B cell (primary cell): ENCODE results near the gene GPR61.

ENCODE experiments used
- EZH2 ChIP-seq: IDR thresholded peaks from 2 replicates; pipeline ENCODE4 v1.6.1; 2012; ENCODE audit warnings: borderline replicate concordance, low read depth, mild to moderate bottlenecking, moderate library complexity, low read length; ENCODE audit not compliant: insufficient read depth, poor library complexity, severe bottlenecking
- TF ChIP-seq, protein P1 (sequence below): fragments of 200-600 bp; IDR thresholded peaks from one replicate; pipeline ENCODE4 v1.8.0; 2022; ENCODE audit warnings: antibody characterized with exemption, mild to moderate bottlenecking

DNA sequence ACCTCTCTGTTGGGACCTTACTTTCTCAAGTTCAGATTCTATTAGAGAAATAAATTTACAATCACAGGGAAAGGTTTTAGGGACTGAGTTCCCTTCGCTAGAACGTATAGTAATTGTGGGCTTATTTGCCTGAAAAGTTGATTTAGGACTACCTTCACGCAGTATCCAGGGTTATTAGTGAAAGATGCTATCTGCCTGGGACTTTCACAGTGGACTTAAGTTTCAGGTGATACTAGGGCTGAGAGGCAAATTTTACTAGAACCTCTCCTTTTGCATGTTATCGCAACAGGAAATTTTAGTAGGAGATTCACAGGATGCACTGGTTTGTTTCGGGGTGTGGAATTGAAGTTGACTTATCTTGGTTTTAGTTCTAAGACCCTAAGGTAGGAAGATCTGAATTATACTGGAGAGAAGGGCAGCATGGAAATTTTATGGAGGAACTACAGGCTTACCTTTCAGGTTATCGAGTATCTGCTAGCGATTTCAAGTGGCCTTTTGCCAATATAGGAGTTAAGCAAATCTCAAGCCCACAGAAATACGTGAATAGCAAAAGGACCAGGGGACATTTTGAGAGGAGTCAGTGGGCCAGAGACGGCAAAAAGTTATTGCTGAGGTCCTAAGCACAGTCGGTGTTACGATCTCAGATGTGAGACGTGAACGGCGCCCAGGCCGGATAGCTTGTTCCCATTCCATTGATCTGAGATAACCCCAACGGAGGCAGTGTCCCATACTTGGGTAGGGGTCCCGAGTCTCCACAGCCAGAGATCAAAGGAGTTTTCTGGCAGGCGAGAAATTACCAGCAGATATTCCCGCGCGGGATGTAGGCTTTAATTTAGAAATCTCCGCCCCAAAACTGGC is 8.0 kb downstream of the GPR61 start:
- TF ChIP-seq, protein P1, sequence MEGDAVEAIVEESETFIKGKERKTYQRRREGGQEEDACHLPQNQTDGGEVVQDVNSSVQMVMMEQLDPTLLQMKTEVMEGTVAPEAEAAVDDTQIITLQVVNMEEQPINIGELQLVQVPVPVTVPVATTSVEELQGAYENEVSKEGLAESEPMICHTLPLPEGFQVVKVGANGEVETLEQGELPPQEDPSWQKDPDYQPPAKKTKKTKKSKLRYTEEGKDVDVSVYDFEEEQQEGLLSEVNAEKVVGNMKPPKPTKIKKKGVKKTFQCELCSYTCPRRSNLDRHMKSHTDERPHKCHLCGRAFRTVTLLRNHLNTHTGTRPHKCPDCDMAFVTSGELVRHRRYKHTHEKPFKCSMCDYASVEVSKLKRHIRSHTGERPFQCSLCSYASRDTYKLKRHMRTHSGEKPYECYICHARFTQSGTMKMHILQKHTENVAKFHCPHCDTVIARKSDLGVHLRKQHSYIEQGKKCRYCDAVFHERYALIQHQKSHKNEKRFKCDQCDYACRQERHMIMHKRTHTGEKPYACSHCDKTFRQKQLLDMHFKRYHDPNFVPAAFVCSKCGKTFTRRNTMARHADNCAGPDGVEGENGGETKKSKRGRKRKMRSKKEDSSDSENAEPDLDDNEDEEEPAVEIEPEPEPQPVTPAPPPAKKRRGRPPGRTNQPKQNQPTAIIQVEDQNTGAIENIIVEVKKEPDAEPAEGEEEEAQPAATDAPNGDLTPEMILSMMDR, result no peak
- TF ChIP-seq EZH2, result no peak
